Mesendoderm (in vitro differentiated cells): Measurements from ENCODE around the gene CSNK1G1.
"Not testable (repeated sequence)": the region's sequence is repeated elsewhere in the genome, so short reads cannot be mapped to it uniquely, and the experiment has no call there.

Experiments
- DNase-seq: peaks from one replicate; pipeline ENCODE4 v3.0.0; 2013
- H2AK5ac ChIP-seq: 2 replicates; pipeline ENCODE4 v1.6.1; 2013; ENCODE audit warnings: low read length, inconsistent platforms
- H2BK120ac ChIP-seq: 2 replicates; pipeline ENCODE4 v1.6.1; 2013; ENCODE audit warnings: low read depth, mild to moderate bottlenecking, low read length, moderate library complexity, mixed read lengths
- H2BK15ac ChIP-seq: replicated peaks from 2 replicates; pipeline ENCODE4 v1.6.1; 2013; ENCODE audit warnings: low read depth, mild to moderate bottlenecking, moderate library complexity
- H2BK5ac ChIP-seq: 2 replicates; pipeline ENCODE4 v1.6.1; 2013; ENCODE audit warnings: low read length, inconsistent platforms
- H3K18ac ChIP-seq: 2 replicates; pipeline ENCODE4 v1.6.1; 2013; ENCODE audit warnings: mild to moderate bottlenecking, low read length, mixed read lengths
- H3K23ac ChIP-seq: one replicate; pipeline ENCODE4 v1.6.1; 2013; ENCODE audit warnings: low read length
- H3K27ac ChIP-seq: 2 replicates; pipeline ENCODE4 v1.5.1; 2013; ENCODE audit warnings: low read depth, mild to moderate bottlenecking, inconsistent platforms, low read length, moderate library complexity
- H3K27me3 ChIP-seq: 2 replicates; pipeline ENCODE4 v1.6.1; 2013; ENCODE audit warnings: low read length, control low read depth, mild to moderate bottlenecking, inconsistent platforms; ENCODE audit not compliant: insufficient read depth, poor library complexity
- H3K36me3 ChIP-seq: 2 replicates; pipeline ENCODE4 v1.6.1; 2013; ENCODE audit warnings: low read length, inconsistent platforms; ENCODE audit not compliant: control insufficient read depth, insufficient read depth
- H3K4ac ChIP-seq: one replicate; pipeline ENCODE4 v1.6.1; 2013; ENCODE audit warnings: low read depth, mild to moderate bottlenecking, low read length, moderate library complexity
- H3K4me1 ChIP-seq: 2 replicates; pipeline ENCODE4 v1.6.1; 2013; ENCODE audit warnings: low read depth, low read length, inconsistent platforms; ENCODE audit not compliant: control insufficient read depth
- H3K4me2 ChIP-seq: 2 replicates; pipeline ENCODE4 v1.6.1; 2013; ENCODE audit warnings: low read length
- H3K4me3 ChIP-seq: 2 replicates; pipeline ENCODE4 v1.5.1; 2013; ENCODE audit warnings: mild to moderate bottlenecking, low read length
- H3K56ac ChIP-seq: one replicate; pipeline ENCODE4 v1.6.1; 2013; ENCODE audit warnings: low read length
- H3K79me1 ChIP-seq: 2 replicates; pipeline ENCODE4 v1.6.1; 2013; ENCODE audit warnings: low read length, inconsistent platforms
- H3K79me2 ChIP-seq: 2 replicates; pipeline ENCODE4 v1.6.1; 2013; ENCODE audit warnings: mild to moderate bottlenecking, low read length; ENCODE audit not compliant: control insufficient read depth, insufficient read depth
- H3K9ac ChIP-seq: 2 replicates; pipeline ENCODE4 v1.6.1; 2013; ENCODE audit warnings: low read length, inconsistent platforms
- H4K5ac ChIP-seq: one replicate; pipeline ENCODE4 v1.6.1; 2013; ENCODE audit warnings: low read length
- H4K8ac ChIP-seq: one replicate; pipeline ENCODE4 v1.6.1; 2013; ENCODE audit warnings: low read depth, mild to moderate bottlenecking, control low read depth, low read length, moderate library complexity
- WGBS: extraction: QIAGEN DNeasy Blood & Tissue Kit; methylation state at CpG from one replicate; pipeline ENCODE4 v1.1.7; 2013; ENCODE audit warnings: low lambda C conversion rate, missing lambda C conversion rate; ENCODE audit not compliant: insufficient coverage; ENCODE audit errors: extremely low coverage; 5-methylcytosine and 5-hydroxymethylcytosine counted together

CSNK1G1 gene

GRCh38 chr15:64379216-64379960 is 23.4 kb upstream of the CSNK1G1 start:
- no CpG with 5 or more reads among the region's 9 CpGs for WGBS
- H4K5ac ChIP-seq: no peak overlapping the region
- no peak for DNase-seq
- no peak overlapping the region for H3K18ac ChIP-seq
- no peak overlapping the region for H3K23ac ChIP-seq
- no peaks in the 10 kb centered on the region for H3K27me3 ChIP-seq
- H3K4me2 ChIP-seq: peak overlapping the region; percentile 43
- no peaks in the 10 kb centered on the region for H3K4me1 ChIP-seq
- H3K36me3 ChIP-seq: no peaks in the 10 kb centered on the region
- H2AK5ac ChIP-seq: no peak overlapping the region
- H2BK5ac ChIP-seq: no peak overlapping the region
- no peak overlapping the region for H4K8ac ChIP-seq
- H3K27ac ChIP-seq: no peak overlapping the region
- peaks cover 10% of the 10 kb centered on the region for H3K79me2 ChIP-seq
- H3K79me1 ChIP-seq: peaks cover 2% of the 10 kb centered on the region
- H3K4ac ChIP-seq: no peak overlapping the region
- H3K9ac ChIP-seq: peak overlapping the region; percentile 61
- no peak overlapping the region for H3K4me3 ChIP-seq
- H2BK15ac ChIP-seq: no peak overlapping the region
- no peak overlapping the region for H2BK120ac ChIP-seq
- peak overlapping the region; percentile 62 for H3K56ac ChIP-seq

GRCh38 chr15:64373360-64373759 is 17.4 kb upstream of the CSNK1G1 start:
- Histone ChIP-seq H3K18ac (no peak overlapping the region), H4K5ac (no peak overlapping the region), H3K79me2 (no peaks in the 10 kb centered on the region), H3K56ac (no peak overlapping the region), H3K36me3 (peaks cover 4% of the 10 kb centered on the region), H2BK120ac (no peak overlapping the region), H2BK5ac (no peak overlapping the region), H2BK15ac (no peak overlapping the region), H3K4me2 (no peak overlapping the region), H3K4me3 (no peak overlapping the region), H3K9ac (no peak overlapping the region), H3K23ac (no peak overlapping the region), H3K27me3 (no peaks in the 10 kb centered on the region), H4K8ac (no peak overlapping the region), H3K4me1 (no peaks in the 10 kb centered on the region), H3K4ac (no peak overlapping the region), H3K79me1 (peaks cover 2% of the 10 kb centered on the region), H2AK5ac (no peak overlapping the region), H3K27ac (no peak overlapping the region)
- no peak for DNase-seq
- WGBS: no CpG with 5 or more reads among the region's 8 CpGs

- not testable (repeated sequence) for H3K79me1 ChIP-seq, H3K4me3 ChIP-seq, H3K23ac ChIP-seq, H3K4me2 ChIP-seq, H3K27ac ChIP-seq, H3K36me3 ChIP-seq, DNase-seq, H3K4me1 ChIP-seq, H4K8ac ChIP-seq, H2BK5ac ChIP-seq, H4K5ac ChIP-seq, H2AK5ac ChIP-seq, H2BK15ac ChIP-seq, H3K9ac ChIP-seq, H3K27me3 ChIP-seq, H2BK120ac ChIP-seq, H3K79me2 ChIP-seq, H3K18ac ChIP-seq, H3K4ac ChIP-seq, H3K56ac ChIP-seq
- no CpG with 5 or more reads among the region's 8 CpGs for WGBS
Observed at GRCh38 chr15:64371383-64371782, 15.4 kb upstream of the CSNK1G1 start.

GRCh38 chr15:64369078-64369607 is 13.2 kb upstream of the CSNK1G1 start:
- Histone ChIP-seq H3K79me2 (no peaks in the 10 kb centered on the region), H3K23ac (no peak overlapping the region), H3K79me1 (peaks cover 2% of the 10 kb centered on the region), H2BK5ac (no peak overlapping the region), H3K27ac (no peak overlapping the region), H3K56ac (no peak overlapping the region), H3K27me3 (no peaks in the 10 kb centered on the region), H3K18ac (no peak overlapping the region), H3K36me3 (peaks cover 4% of the 10 kb centered on the region), H3K4ac (no peak overlapping the region), H4K5ac (no peak overlapping the region), H3K4me3 (no peak overlapping the region), H2BK120ac (no peak overlapping the region), H4K8ac (no peak overlapping the region), H2AK5ac (no peak overlapping the region), H2BK15ac (no peak overlapping the region), H3K9ac (no peak overlapping the region), H3K4me2 (no peak overlapping the region), H3K4me1 (no peaks in the 10 kb centered on the region)
- no peak for DNase-seq
- no CpG with 5 or more reads among the region's 2 CpGs for WGBS

- no peak overlapping the region for H3K27ac ChIP-seq
- no peak overlapping the region for H2BK120ac ChIP-seq
- no peak overlapping the region for H3K23ac ChIP-seq
- no peaks in the 10 kb centered on the region for H3K27me3 ChIP-seq
- no peaks in the 10 kb centered on the region for H3K79me1 ChIP-seq
- no peak overlapping the region for H2BK15ac ChIP-seq
- no peak overlapping the region for H3K4me2 ChIP-seq
- WGBS: no CpG with 5 or more reads among the region's 4 CpGs
- no peak overlapping the region for H2BK5ac ChIP-seq
- no peak overlapping the region for H2AK5ac ChIP-seq
- no peak overlapping the region for H3K56ac ChIP-seq
- no peaks in the 10 kb centered on the region for H3K36me3 ChIP-seq
- H4K8ac ChIP-seq: no peak overlapping the region
- no peak for DNase-seq
- no peaks in the 10 kb centered on the region for H3K79me2 ChIP-seq
- H3K4me3 ChIP-seq: no peak overlapping the region
- no peak overlapping the region for H3K4ac ChIP-seq
- H3K4me1 ChIP-seq: no peaks in the 10 kb centered on the region
- H3K9ac ChIP-seq: no peak overlapping the region
- H4K5ac ChIP-seq: no peak overlapping the region
- no peak overlapping the region for H3K18ac ChIP-seq
Observed at GRCh38 chr15:64361259-64361658, 5.3 kb upstream of the CSNK1G1 start.

- Histone ChIP-seq H2BK120ac (no peak overlapping the region), H2BK15ac (no peak overlapping the region), H3K23ac (no peak overlapping the region), H3K18ac (no peak overlapping the region), H3K4me2 (no peak overlapping the region), H3K4ac (no peak overlapping the region), H3K79me1 (peaks cover 4% of the 10 kb centered on the region), H3K56ac (no peak overlapping the region), H4K5ac (no peak overlapping the region), H3K4me1 (no peaks in the 10 kb centered on the region), H3K4me3 (no peak overlapping the region), H3K9ac (peak overlapping the region; percentile 8), H3K27me3 (no peaks in the 10 kb centered on the region), H3K79me2 (peaks cover 10% of the 10 kb centered on the region), H4K8ac (no peak overlapping the region), H2AK5ac (no peak overlapping the region), H3K27ac (no peak overlapping the region), H3K36me3 (no peaks in the 10 kb centered on the region), H2BK5ac (no peak overlapping the region)
- WGBS: no CpG with 5 or more reads among the region's 5 CpGs
- no peak for DNase-seq
Observed at GRCh38 chr15:64356710-64357040, 702 bp upstream of the CSNK1G1 start.
